GM12892 (cell line): ENCODE results near the gene HOXD4.

Experiments used
- POLR2A ChIP-seq: IDR thresholded peaks from 2 replicates; pipeline ENCODE4 v1.6.1; 2011; ENCODE audit warnings: low read depth, low read length, control low read depth
- POLR2AphosphoS5 ChIP-seq: IDR thresholded peaks from 2 replicates; pipeline ENCODE4 v1.6.1; 2011; ENCODE audit warnings: low read depth, low read length, control low read depth
- TAF1 ChIP-seq: IDR thresholded peaks from 2 replicates; pipeline ENCODE4 v1.6.1; 2011; ENCODE audit warnings: low read depth, mild to moderate bottlenecking, control low read depth, low read length, borderline replicate concordance

GRCh38 chr2:176164611-176165369 lies 13.4 kb downstream of the HOXD4 start:
- TF ChIP-seq TAF1 = no peak
- TF ChIP-seq POLR2A = no peak
- TF ChIP-seq POLR2AphosphoS5 = no peak
